Spleen (tissue), 11 donors: ENCODE measurements around the gene RGPD5. TPM values are rescaled to one million over a fixed set of nuclear protein-coding genes. Genes with fewer than 3 reads are reported as not detected.
"Not testable (repeated sequence)": the region's sequence is repeated elsewhere in the genome, so short reads cannot be mapped to it uniquely, and the experiment has no call there.

Source experiments
- DNase-seq: peaks from one replicate; pipeline ENCODE4 v3.0.0-alpha.2; 2020
- H3K27ac ChIP-seq, 8 donors: fragments of 200-600 bp; sonication (generic) in 7 of 8; 1 replicate in 4 of 8; 2 replicates in 4 of 8; pipeline versions ENCODE4 v1.5.0 to v1.8.0; 2016 to 2021; ENCODE audit warnings: inconsistent platforms in 4 of 8, mild to moderate bottlenecking in 4 of 8, moderate library complexity in 1 of 8
- H3K27me3 ChIP-seq, 7 donors: fragments of 200-600 bp; sonication (generic) in 6 of 7; replicated peaks in 1 of 7; 1 replicate in 4 of 7; 2 replicates in 3 of 7; pipeline versions ENCODE4 v1.5.0 to v1.8.0; 2016 to 2021; ENCODE audit warnings: inconsistent platforms in 3 of 7, mild to moderate bottlenecking in 1 of 7
- H3K36me3 ChIP-seq, 6 donors: fragments of 200-600 bp; sonication (generic) in 5 of 6; 1 replicate in 4 of 6; 2 replicates in 2 of 6; pipeline versions ENCODE4 v1.5.0 to v1.8.0; 2016 to 2021; ENCODE audit warnings: inconsistent platforms in 2 of 6
- H3K4me1 ChIP-seq, 6 donors: fragments of 200-600 bp; sonication (generic) in 5 of 6; 1 replicate in 3 of 6; 2 replicates in 3 of 6; pipeline versions ENCODE4 v1.5.0 to v1.8.0; 2016 to 2021; ENCODE audit warnings: inconsistent platforms in 3 of 6
- H3K4me3 ChIP-seq, 8 donors: fragments of 200-600 bp; sonication (generic) in 7 of 8; 1 replicate in 4 of 8; 2 replicates in 4 of 8; pipeline versions ENCODE4 v1.5.0 to v1.8.0; 2016 to 2021; ENCODE audit warnings: inconsistent platforms in 4 of 8, mild to moderate bottlenecking in 4 of 8, moderate library complexity in 2 of 8
- H3K9me3 ChIP-seq, 8 donors: fragments of 200-600 bp; sonication (generic) in 7 of 8; 1 replicate in 4 of 8; 2 replicates in 4 of 8; pipeline versions ENCODE4 v1.5.0 to v1.8.0; 2016 to 2021; ENCODE audit warnings: inconsistent platforms in 4 of 8
- WGBS, 5 donors: extraction: QIAGEN DNeasy Blood & Tissue Kit in 3 of 5; methylation state at CpG; one replicate each; pipeline versions ENCODE4 v1.1.5 to v1.1.7; 2013 to 2018; 5-methylcytosine and 5-hydroxymethylcytosine counted together
- intact Hi-C: fragments of 100-400 bp; cut with DNase I; formaldehyde crosslinking; loops from one replicate; pipeline ENCODE4 v1.15.0; 2023; ENCODE audit warnings: low total_unique reads
- polyA plus RNA-seq, 3 donors: library from polyadenylated mRNA; stranded (reverse); fragments of 200-250 nt; gene quantifications; one replicate each; pipeline ENCODE4 v1.2.1, GENCODE V29; 2013
- total RNA-seq, 7 donors: library from RNA; depleted of rRNA in 3 of 7; stranded (reverse); fragments of >200 nt in 3 of 7; fragmentation: NEBNext Ultra II Directional in 4 of 7; extraction: Animal tissue kit (Norgen Biotek cat#: 25700) in 4 of 7; gene quantifications; one replicate each; pipeline versions ENCODE4 v1.1.0 to v1.2.1, GENCODE V29; 2016 to 2021
- donor health status: healthy with polysubstance abuse.
- donor health status: DM: no; HTN: no; CAD: no; lungs with moderate emphysema.
- donor health status: DM: no; HTN: no; CAD: no.
- donor health status: Bipolar disorder and iron deficiency.
- donor health status: healthy.
- donor health status: DM: no; HTN: no; CAD: no.
- donor health status: DM: yes; HTN: yes; CAD: no.

The RGPD5 gene
- total and polyA plus RNA-seq, 10 donors: 6.7 to 106 (median 31.5) TPM

DNA sequence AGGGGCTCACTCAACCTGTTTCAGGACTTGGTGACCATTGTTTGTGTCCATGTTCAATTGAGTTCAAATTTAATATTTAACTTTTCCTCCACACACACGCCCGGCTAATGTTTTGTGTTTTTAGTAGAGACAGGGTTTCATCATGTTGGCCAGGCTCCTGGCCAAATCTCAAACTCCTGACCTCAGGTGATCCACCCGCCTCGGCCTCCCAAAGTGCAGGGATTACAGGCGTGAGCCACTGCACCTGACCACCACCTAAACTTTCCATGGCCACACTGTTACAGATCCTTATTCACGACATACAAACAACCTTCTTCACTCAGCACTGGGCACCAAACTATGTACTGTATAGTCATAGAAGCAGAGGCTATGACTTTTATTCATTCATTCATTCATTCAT is 100.0 kb downstream of the RGPD5 start:
- H3K9me3 ChIP-seq, H3K27me3 ChIP-seq, H3K36me3 ChIP-seq, H3K4me3 ChIP-seq, H3K4me1 ChIP-seq, intact Hi-C loops, DNase-seq, H3K27ac ChIP-seq: not testable (repeated sequence)
- whole genome bisulfite sequencing, 5 donors: no CpG with 5 or more reads among the region's 6 CpGs

DNA sequence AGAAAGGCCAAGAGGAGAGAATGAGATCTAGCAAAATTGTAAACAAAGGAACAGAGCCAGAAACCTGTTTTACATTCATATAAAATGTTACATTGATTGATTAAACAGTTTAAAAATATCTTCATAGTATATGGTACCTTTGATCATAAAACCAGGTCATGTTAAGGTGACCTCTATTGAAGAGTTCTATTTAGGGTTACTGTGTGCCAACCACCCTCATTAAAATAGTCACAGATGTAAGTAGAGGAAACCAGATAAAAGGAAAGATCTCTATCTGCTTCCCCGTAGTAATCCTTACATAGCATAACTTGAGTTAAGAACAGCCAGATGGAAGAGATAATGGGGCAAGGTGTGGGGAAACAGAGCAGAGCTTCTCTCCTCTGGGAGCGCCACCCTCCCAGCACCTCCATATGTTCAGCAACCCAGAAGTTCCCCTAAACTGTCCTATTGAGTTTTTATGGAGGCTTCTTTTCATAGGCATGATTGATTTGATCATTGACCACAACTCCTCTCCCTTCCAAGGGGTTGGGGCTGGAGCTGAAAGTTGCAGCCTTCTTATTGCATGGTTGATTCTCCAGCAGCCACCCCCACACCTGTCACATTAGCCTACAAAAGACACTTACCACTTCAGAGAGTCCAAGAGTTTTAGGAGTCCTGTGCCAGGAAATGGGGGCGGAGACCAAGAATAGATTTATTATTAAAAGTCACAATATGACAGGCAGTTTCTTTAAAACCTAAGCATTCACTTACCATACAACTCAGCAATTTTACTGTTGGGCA is 101.2 kb downstream of the RGPD5 start:
- H3K4me1 ChIP-seq, H3K9me3 ChIP-seq, H3K4me3 ChIP-seq, intact Hi-C loops, H3K36me3 ChIP-seq, DNase-seq, H3K27ac ChIP-seq, H3K27me3 ChIP-seq: not testable (repeated sequence)
- no CpG with 5 or more reads among the region's 3 CpGs for WGBS, 5 donors

GRCh38 chr2:109896212-109896611 is 102.1 kb downstream of the RGPD5 start:
- H3K4me1 ChIP-seq, DNase-seq, intact Hi-C loops, H3K27me3 ChIP-seq, H3K36me3 ChIP-seq, H3K4me3 ChIP-seq, H3K27ac ChIP-seq, H3K9me3 ChIP-seq: not testable (repeated sequence)
- no CpG with 5 or more reads among the region's 4 CpGs for WGBS, 5 donors

GRCh38 chr2:109897769-109898461 is 103.8 kb downstream of the RGPD5 start:
- H3K27me3 ChIP-seq, H3K4me1 ChIP-seq, DNase-seq, H3K36me3 ChIP-seq, H3K27ac ChIP-seq, H3K9me3 ChIP-seq, intact Hi-C loops, H3K4me3 ChIP-seq: not testable (repeated sequence)
- no CpG with 5 or more reads among the region's 8 CpGs for WGBS, 5 donors

DNA sequence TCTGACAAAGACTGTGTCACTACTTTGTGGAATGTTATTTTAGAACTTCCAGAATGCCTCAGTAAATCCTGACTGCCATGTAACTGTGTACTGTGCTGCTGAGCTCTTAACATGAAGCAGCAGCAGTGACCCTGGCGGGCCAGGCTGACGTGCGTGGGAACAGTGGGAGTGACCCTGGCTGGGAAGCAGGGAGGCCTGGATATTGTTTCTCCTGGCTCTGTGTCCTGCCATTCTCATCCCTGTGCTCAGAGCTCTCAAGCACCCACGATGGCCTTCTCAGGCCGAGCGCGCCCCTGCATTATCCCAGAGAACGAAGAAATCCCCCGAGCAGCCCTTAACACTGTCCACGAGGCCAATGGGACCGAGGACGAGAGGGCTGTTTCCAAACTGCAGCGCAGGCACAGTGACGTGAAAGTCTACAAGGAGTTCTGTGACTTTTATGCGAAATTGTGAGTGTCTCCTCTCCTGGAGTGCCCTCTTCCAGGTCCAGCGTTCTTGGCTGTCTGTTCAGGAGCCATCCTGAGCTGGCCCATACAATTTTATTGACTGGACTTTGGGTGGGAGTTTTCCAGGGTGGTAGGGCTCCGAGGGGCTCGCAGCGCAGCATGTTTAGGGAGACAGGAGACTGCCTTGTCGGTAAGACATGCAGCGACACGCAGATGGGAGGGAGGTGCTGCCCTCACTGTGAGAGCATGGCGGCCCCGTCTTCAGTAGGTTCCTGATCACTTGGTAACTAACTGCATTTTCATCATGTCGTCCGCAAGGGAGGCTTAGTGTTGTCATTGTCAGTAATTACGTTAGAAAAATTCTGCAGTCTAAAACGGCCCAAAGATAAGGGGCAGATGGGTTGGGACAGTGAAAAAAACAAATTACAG is 104.6 kb downstream of the RGPD5 start, which contains the start of gene LIMS3:
LIMS3 (plus strand) TSS at position 227 of the 875 bp plus-strand sequence; CDS start at position 268, 41 bp downstream.
- H3K36me3 ChIP-seq, intact Hi-C loops, H3K9me3 ChIP-seq, H3K4me3 ChIP-seq, H3K27me3 ChIP-seq, DNase-seq, H3K27ac ChIP-seq, H3K4me1 ChIP-seq: not testable (repeated sequence)
- no CpG with 5 or more reads among the region's 28 CpGs for whole genome bisulfite sequencing, 5 donors

DNA sequence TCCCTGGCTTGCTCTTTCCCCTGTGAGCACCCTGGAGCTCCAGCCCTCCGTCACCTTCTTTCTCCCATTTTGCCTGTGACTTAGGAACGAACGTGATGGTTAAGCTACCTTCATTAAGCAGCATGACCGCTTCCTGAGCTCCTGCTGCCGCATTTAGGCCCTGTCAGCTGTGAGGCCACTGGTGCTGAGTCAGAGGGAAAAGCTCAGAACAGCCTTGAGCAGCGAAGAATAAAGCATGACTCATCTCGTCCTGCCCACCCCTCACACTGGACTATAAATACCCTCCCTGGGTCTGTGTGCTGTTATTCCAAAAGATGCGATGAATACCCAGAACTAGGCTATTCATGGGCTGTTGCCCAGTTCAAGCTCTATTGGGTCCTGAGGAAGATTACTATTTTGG is 111.7 kb downstream of the RGPD5 start:
- no CpG with 5 or more reads among the region's 8 CpGs for WGBS, 5 donors
- H3K4me3 ChIP-seq: not testable (repeated sequence)

More for the DNA sequence above, 111.7 kb downstream of the RGPD5 start:
- DNase-seq, intact Hi-C loops, H3K27me3 ChIP-seq, H3K36me3 ChIP-seq, H3K27ac ChIP-seq, H3K4me1 ChIP-seq, H3K9me3 ChIP-seq: not testable (repeated sequence)

Other genes starting within 250 kb of the RGPD5 start
- 10 to 100 TPM; 44.1 to 95.3 (median 66.3) TPM for gene SEPTIN10, start 180.3 kb upstream of the RGPD5 start, total RNA-seq
- gene SEPTIN10, start 180.3 kb upstream of the RGPD5 start, polyA plus RNA-seq: 10 to 100 TPM; 14.7 to 26.8 (median 19.1) TPM
- 1 to 10 TPM; 6.1 to 9.9 (median 7.3) TPM for gene SOWAHC, start 179.9 kb upstream of the RGPD5 start, total RNA-seq
- gene SOWAHC, start 179.9 kb upstream of the RGPD5 start, polyA plus RNA-seq: 1 to 10 TPM; 1.6 to 2.7 (median 1.8) TPM
- gene LIMS3, start 104.4 kb downstream of the RGPD5 start, total RNA-seq: 1 to 10 TPM in 6 of 7 donors, under 1 TPM in 1; 0.87 to 3.5 (median 1.9) TPM
- gene LIMS3, start 104.4 kb downstream of the RGPD5 start, polyA plus RNA-seq: under 1 TPM; 0.42 to 0.90 (median 0.70) TPM